Mesenchymal stem cell (in vitro differentiated cells and primary cell): ENCODE results near the gene LIPC.

Experiments
- DNase-seq: peaks from one replicate; pipeline ENCODE4 v3.0.0-alpha.2; 2013
- H2AFZ ChIP-seq: one replicate; pipeline ENCODE4 v1.6.1; 2013; ENCODE audit warnings: low read depth, mild to moderate bottlenecking, control low read depth, inconsistent platforms, low read length, moderate library complexity
- H2AK5ac ChIP-seq: 2 replicates; pipeline ENCODE4 v1.6.1; 2013; ENCODE audit warnings: low read length, moderate library complexity, mild to moderate bottlenecking, inconsistent platforms; ENCODE audit not compliant: severe bottlenecking
- H2BK120ac ChIP-seq: one replicate; pipeline ENCODE4 v1.6.1; 2013; ENCODE audit warnings: low read depth, mild to moderate bottlenecking, inconsistent platforms, low read length, moderate library complexity
- H2BK12ac ChIP-seq, 2 experiments: one replicate each; pipeline ENCODE4 v1.6.1; 2013; ENCODE audit warnings: inconsistent platforms in 2 of 2, low read length in 2 of 2, mild to moderate bottlenecking in 2 of 2, moderate library complexity in 2 of 2, control low read depth in 1 of 2
- H2BK15ac ChIP-seq: one replicate; pipeline ENCODE4 v1.6.1; 2013; ENCODE audit warnings: mild to moderate bottlenecking, low read depth, inconsistent platforms; ENCODE audit not compliant: poor library complexity, severe bottlenecking
- H2BK5ac ChIP-seq: 2 replicates; pipeline ENCODE4 v1.6.1; 2013; ENCODE audit warnings: low read depth, mild to moderate bottlenecking, low read length, control low read depth, inconsistent platforms; ENCODE audit not compliant: poor library complexity, severe bottlenecking
- H3K14ac ChIP-seq, 2 experiments: one replicate each; pipeline ENCODE4 v1.6.1; 2013; ENCODE audit warnings: inconsistent platforms in 2 of 2, low read length in 2 of 2, control low read depth in 1 of 2, mild to moderate bottlenecking in 1 of 2, moderate library complexity in 1 of 2
- H3K18ac ChIP-seq, 2 experiments: one replicate each; pipeline ENCODE4 v1.6.1; 2013; ENCODE audit warnings: inconsistent platforms in 2 of 2, low read length in 2 of 2, control low read depth in 1 of 2, low read depth in 1 of 2, mild to moderate bottlenecking in 1 of 2
- H3K23ac ChIP-seq, 2 experiments: one replicate each; pipeline ENCODE4 v1.6.1; 2013; ENCODE audit warnings: inconsistent platforms in 2 of 2, low read length in 2 of 2, mild to moderate bottlenecking in 2 of 2, moderate library complexity in 2 of 2, control low read depth in 1 of 2
- H3K27ac ChIP-seq: 2 replicates; pipeline ENCODE4 v1.5.1; 2013; ENCODE audit warnings: mild to moderate bottlenecking, moderate library complexity, low read length, control low read depth, inconsistent platforms; ENCODE audit not compliant: poor library complexity, severe bottlenecking
- H3K27me3 ChIP-seq, 2 experiments: 2 replicates each; pipeline versions ENCODE4 v1.6.1 to v1.7.0; 2013; ENCODE audit warnings: low read length in 2 of 2, mild to moderate bottlenecking in 2 of 2, moderate library complexity in 2 of 2, control low read depth in 1 of 2, inconsistent platforms in 1 of 2; ENCODE audit not compliant: control insufficient read depth in 1 of 2, insufficient read depth in 1 of 2
- H3K36me3 ChIP-seq, 2 experiments: 2 replicates each; pipeline versions ENCODE4 v1.6.1 to v1.7.0; 2013; ENCODE audit warnings: low read length in 2 of 2, control low read depth in 1 of 2, inconsistent platforms in 1 of 2, low read depth in 1 of 2, mild to moderate bottlenecking in 1 of 2; ENCODE audit not compliant: insufficient read depth in 2 of 2, control insufficient read depth in 1 of 2
- H3K4ac ChIP-seq, 2 experiments: one replicate each; pipeline ENCODE4 v1.6.1; 2013; ENCODE audit warnings: inconsistent platforms in 2 of 2, low read length in 2 of 2, mild to moderate bottlenecking in 2 of 2, moderate library complexity in 2 of 2, control low read depth in 1 of 2, low read depth in 1 of 2
- H3K4me1 ChIP-seq: 2 replicates; pipeline ENCODE4 v1.6.1; 2013; ENCODE audit warnings: low read depth, low read length, control low read depth; ENCODE audit not compliant: control insufficient read depth, insufficient read depth
- H3K4me2 ChIP-seq: 2 replicates; pipeline ENCODE4 v1.6.1; 2013; ENCODE audit warnings: low read length, mild to moderate bottlenecking, inconsistent platforms; ENCODE audit not compliant: poor library complexity, severe bottlenecking
- H3K4me3 ChIP-seq, 2 experiments: 2 replicates each; pipeline versions ENCODE4 v1.5.1 to v1.7.0; 2013; ENCODE audit warnings: low read length in 2 of 2, mild to moderate bottlenecking in 2 of 2, control low read depth in 1 of 2, low read depth in 1 of 2; ENCODE audit not compliant: insufficient read depth in 1 of 2
- H3K79me1 ChIP-seq: replicated peaks from 2 replicates; pipeline ENCODE4 v1.6.1; 2013; ENCODE audit warnings: mild to moderate bottlenecking, control low read depth, low read length, inconsistent platforms; ENCODE audit not compliant: poor library complexity, severe bottlenecking
- H3K9ac ChIP-seq: 2 replicates; pipeline ENCODE4 v1.7.0; 2013; ENCODE audit warnings: mild to moderate bottlenecking, low read length, moderate library complexity
- H3K9me3 ChIP-seq: 2 replicates; pipeline ENCODE4 v1.7.0; 2013; ENCODE audit warnings: mild to moderate bottlenecking, low read length; ENCODE audit not compliant: control insufficient read depth
- H4K8ac ChIP-seq: one replicate; pipeline ENCODE4 v1.6.1; 2013; ENCODE audit warnings: inconsistent platforms, mild to moderate bottlenecking, low read length, moderate library complexity
- H4K91ac ChIP-seq: one replicate; pipeline ENCODE4 v1.6.1; 2013; ENCODE audit warnings: mild to moderate bottlenecking, low read length, inconsistent platforms
- WGBS: methylation state at CpG from one replicate; pipeline ENCODE4 v1.1.7; 2013; ENCODE audit warnings: mixed read lengths; 5-methylcytosine and 5-hydroxymethylcytosine counted together

LIPC gene

GRCh38 chr15:58390655-58391054 lies 41.1 kb upstream of the LIPC start:
- Histone ChIP-seq H3K79me1 (no peaks in the 10 kb centered on the region), H3K9me3 (no peaks in the 10 kb centered on the region), H3K4ac (no peak overlapping the region), H3K9ac (no peak overlapping the region), H4K8ac (no peak overlapping the region), H3K14ac (no peak overlapping the region), H3K27ac (no peak overlapping the region), H3K27me3 (no peaks in the 10 kb centered on the region), H2AK5ac (no peak overlapping the region), H3K18ac (no peak overlapping the region), H3K4me1 (peaks cover 5% of the 10 kb centered on the region), H3K23ac (no peak overlapping the region), H3K36me3 (no peaks in the 10 kb centered on the region), H2BK120ac (no peak overlapping the region), H3K4me2 (no peak overlapping the region), H4K91ac (no peak overlapping the region), H2BK15ac (no peak overlapping the region), H2BK5ac (no peak overlapping the region), H3K4me3 (no peak overlapping the region), H2BK12ac (no peak overlapping the region), H2AFZ (no peak overlapping the region)
- DNase-seq: no peak
- 95% methylated on average over 4 of the region's 5 CpGs for WGBS

- Histone ChIP-seq H3K14ac (no peak overlapping the region), H2BK15ac (no peak overlapping the region), H4K91ac (no peak overlapping the region), H3K36me3 (no peaks in the 10 kb centered on the region), H3K4me3 (no peak overlapping the region), H2BK5ac (no peak overlapping the region), H2AFZ (no peak overlapping the region), H3K79me1 (no peaks in the 10 kb centered on the region), H2BK12ac (peak overlapping the region in 1 of 2 experiments; percentile 59), H2AK5ac (peak overlapping the region; percentile 63), H3K4me1 (peaks cover 5% of the 10 kb centered on the region), H3K23ac (no peak overlapping the region), H3K18ac (peak overlapping the region in 1 of 2 experiments; percentile 29), H4K8ac (no peak overlapping the region), H3K9ac (no peak overlapping the region), H3K9me3 (no peaks in the 10 kb centered on the region), H3K4ac (no peak overlapping the region), H2BK120ac (no peak overlapping the region), H3K27ac (no peak overlapping the region), H3K27me3 (no peaks in the 10 kb centered on the region), H3K4me2 (no peak overlapping the region)
- no peak for DNase-seq
- WGBS: 92% methylated on average over 6 of the region's 6 CpGs
These were observed 40.7 kb upstream of the LIPC start for GRCh38 chr15:58391088-58391487.

GRCh38 chr15:58392141-58392540 lies 39.6 kb upstream of the LIPC start:
- H3K4ac ChIP-seq: no peak overlapping the region
- H3K9me3 ChIP-seq: no peaks in the 10 kb centered on the region
- H4K91ac ChIP-seq: no peak overlapping the region
- H2BK120ac ChIP-seq: no peak overlapping the region
- no peak overlapping the region for H3K14ac ChIP-seq
- H3K23ac ChIP-seq: no peak overlapping the region
- no peak overlapping the region for H3K9ac ChIP-seq
- H3K36me3 ChIP-seq: no peaks in the 10 kb centered on the region
- peak overlapping the region in 1 of 2 experiments; percentile 75 for H3K18ac ChIP-seq
- H2BK12ac ChIP-seq: peak overlapping the region; percentile 70 to 81
- DNase-seq: no peak
- no peak overlapping the region for H3K4me2 ChIP-seq
- no peaks in the 10 kb centered on the region for H3K27me3 ChIP-seq
- H3K4me1 ChIP-seq: peaks cover 5% of the 10 kb centered on the region
- no peak overlapping the region for H2AFZ ChIP-seq
- H3K79me1 ChIP-seq: no peaks in the 10 kb centered on the region
- no peak overlapping the region for H3K4me3 ChIP-seq
- peak overlapping the region; percentile 19 for H2AK5ac ChIP-seq
- peak overlapping the region; percentile 4 for H2BK15ac ChIP-seq
- peak overlapping the region; percentile 53 for H4K8ac ChIP-seq
- 68% methylated on average over 3 of the region's 3 CpGs for WGBS
- peak overlapping the region; percentile 68 for H2BK5ac ChIP-seq
- H3K27ac ChIP-seq: peak overlapping the region; percentile 90

- peaks cover 5% of the 10 kb centered on the region for H3K4me1 ChIP-seq
- WGBS: 65% methylated on average over 5 of the region's 5 CpGs
- H3K9me3 ChIP-seq: no peaks in the 10 kb centered on the region
- peak overlapping the region; percentile 19 for H3K9ac ChIP-seq
- H3K36me3 ChIP-seq: no peaks in the 10 kb centered on the region
- no peak overlapping the region for H4K91ac ChIP-seq
- no peaks in the 10 kb centered on the region for H3K27me3 ChIP-seq
- H2AK5ac ChIP-seq: peak overlapping the region; percentile 29
- H2BK120ac ChIP-seq: no peak overlapping the region
- H3K4me3 ChIP-seq: no peak overlapping the region
- H3K14ac ChIP-seq: no peak overlapping the region
- no peak overlapping the region for H4K8ac ChIP-seq
- H3K4ac ChIP-seq: peak overlapping the region in 1 of 2 experiments; percentile 20
- H2BK12ac ChIP-seq: peak overlapping the region in 1 of 2 experiments; percentile 28
- peak overlapping the region; percentile 10 for H3K4me2 ChIP-seq
- H2AFZ ChIP-seq: no peak overlapping the region
- peak overlapping the region; percentile 57 for H2BK5ac ChIP-seq
- H3K18ac ChIP-seq: no peak overlapping the region
- peak overlapping the region; percentile 77 for H2BK15ac ChIP-seq
- peak; percentile 57 for DNase-seq
- H3K23ac ChIP-seq: no peak overlapping the region
- no peaks in the 10 kb centered on the region for H3K79me1 ChIP-seq
- H3K27ac ChIP-seq: peak overlapping the region; percentile 90
These were observed 39.1 kb upstream of the LIPC start for GRCh38 chr15:58392611-58393161.
